ENCODE measurements around the gene CTU2. TPM values are rescaled to one million over a fixed set of nuclear protein-coding genes. Genes with fewer than 3 reads are reported as not detected.

The CTU2 gene
- total and polyA plus RNA-seq, 2 experiments from 2014 or later, result 5.9 to 19.5 TPM

DNA sequence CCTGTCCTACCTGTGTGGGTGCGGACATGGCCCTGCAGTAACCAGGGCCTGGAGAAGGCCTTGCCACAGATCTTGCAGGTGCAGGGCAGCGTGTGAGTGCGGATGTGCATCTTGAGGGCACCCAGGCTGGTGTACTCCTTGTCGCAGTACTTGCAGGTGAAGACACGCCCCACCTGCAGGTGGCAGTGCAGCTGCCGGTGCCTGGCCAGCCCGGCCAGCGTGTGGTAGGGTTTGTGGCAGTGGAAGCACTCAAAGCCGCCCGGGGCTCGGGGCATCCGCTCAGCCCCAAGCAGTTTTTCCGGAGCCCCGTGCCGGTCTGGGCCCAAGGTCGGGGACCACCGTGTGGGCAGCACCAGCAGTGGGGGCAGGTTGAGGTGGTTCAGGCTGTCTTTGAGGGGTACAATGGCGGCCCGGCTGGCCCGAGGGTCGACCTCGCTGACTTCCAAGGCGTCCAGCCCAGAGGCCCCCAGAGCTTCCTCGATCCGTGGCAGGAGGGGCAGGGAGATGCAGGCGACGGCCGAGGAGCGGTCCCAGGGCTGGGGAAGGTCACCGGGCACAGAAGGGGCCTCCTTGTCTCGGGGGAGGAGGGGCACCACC is 25.1 kb upstream of the CTU2 start:
- H2AFZ ChIP-seq, result no peak overlapping the region

DNA sequence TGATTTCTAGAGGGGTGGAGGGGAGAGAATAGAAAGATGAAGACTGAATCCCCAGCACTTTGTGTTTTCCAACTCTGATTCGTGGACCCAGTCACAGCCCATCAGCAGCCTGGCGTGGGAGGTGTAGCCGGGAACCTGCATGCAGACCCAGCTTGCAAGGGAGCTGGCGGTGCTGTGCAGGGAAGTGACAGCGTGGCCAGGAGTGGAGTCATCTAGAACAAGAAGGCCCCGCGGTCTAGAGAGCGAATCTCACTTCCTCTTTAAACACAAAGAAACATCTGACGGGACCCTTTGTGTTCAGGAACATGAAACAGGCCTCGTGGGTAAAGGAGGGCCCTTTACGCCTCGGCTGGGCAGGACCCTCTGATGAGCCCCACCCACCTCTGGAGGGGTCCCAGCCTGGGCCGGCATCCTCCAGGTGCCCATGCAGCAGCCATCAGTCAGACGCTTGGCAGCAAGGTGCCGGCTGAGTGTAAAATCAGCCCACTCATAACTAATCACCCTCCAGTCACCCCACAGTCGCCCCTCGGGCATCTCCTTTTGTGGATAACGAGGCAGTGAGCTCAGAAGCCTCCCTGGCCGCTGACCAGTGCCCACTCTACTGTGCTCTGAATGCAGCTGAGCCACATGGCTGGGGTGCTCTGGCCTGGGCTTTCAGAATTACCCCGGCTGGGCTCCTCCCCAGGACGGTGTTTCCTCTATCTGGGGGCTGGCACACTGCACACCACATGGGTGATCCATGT is 24.4 kb upstream of the CTU2 start:
- no peaks in the 10 kb centered on the region for H3K79me2 ChIP-seq
- no peak for DNase-seq (ENCODE audit: low spot score)
- H3K36me3 ChIP-seq (replicated peaks; ENCODE audit: insufficient read depth, low read depth), result no peaks in the 10 kb centered on the region
- no peak overlapping the region for H3K27ac ChIP-seq
- peaks cover 3% of the 10 kb centered on the region for H3K27me3 ChIP-seq
- no peaks in the 10 kb centered on the region for H4K20me1 ChIP-seq (ENCODE audit: insufficient read depth, poor library complexity, severe bottlenecking)
- no peaks in the 10 kb centered on the region for H3K9me2 ChIP-seq (replicated peaks; ENCODE audit: insufficient read depth)
- H3K4me3 ChIP-seq, result no peak overlapping the region
- TF ChIP-seq EZH2phosphoT487 (IDR thresholded peaks at IDR 0.05; ENCODE audit: low read depth, severe bottlenecking, unreplicated experiment), result no peak
- TF ChIP-seq EZH2 (IDR thresholded peaks at IDR 0.05; ENCODE audit: borderline replicate concordance), result no peak
- TF ChIP-seq, protein P1, sequence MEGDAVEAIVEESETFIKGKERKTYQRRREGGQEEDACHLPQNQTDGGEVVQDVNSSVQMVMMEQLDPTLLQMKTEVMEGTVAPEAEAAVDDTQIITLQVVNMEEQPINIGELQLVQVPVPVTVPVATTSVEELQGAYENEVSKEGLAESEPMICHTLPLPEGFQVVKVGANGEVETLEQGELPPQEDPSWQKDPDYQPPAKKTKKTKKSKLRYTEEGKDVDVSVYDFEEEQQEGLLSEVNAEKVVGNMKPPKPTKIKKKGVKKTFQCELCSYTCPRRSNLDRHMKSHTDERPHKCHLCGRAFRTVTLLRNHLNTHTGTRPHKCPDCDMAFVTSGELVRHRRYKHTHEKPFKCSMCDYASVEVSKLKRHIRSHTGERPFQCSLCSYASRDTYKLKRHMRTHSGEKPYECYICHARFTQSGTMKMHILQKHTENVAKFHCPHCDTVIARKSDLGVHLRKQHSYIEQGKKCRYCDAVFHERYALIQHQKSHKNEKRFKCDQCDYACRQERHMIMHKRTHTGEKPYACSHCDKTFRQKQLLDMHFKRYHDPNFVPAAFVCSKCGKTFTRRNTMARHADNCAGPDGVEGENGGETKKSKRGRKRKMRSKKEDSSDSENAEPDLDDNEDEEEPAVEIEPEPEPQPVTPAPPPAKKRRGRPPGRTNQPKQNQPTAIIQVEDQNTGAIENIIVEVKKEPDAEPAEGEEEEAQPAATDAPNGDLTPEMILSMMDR (IDR thresholded peaks at IDR 0.05; ENCODE audit: poor library complexity), result no peak
- H2AFZ ChIP-seq, result no peak overlapping the region
- H3K9me3 ChIP-seq (ENCODE audit: low read depth), result no peaks in the 10 kb centered on the region
- H3K4me1 ChIP-seq (ENCODE audit: insufficient read depth), result peaks cover 4% of the 10 kb centered on the region
- H3K4me2 ChIP-seq, result no peak overlapping the region
- WGBS (ENCODE audit: low lambda C conversion rate, missing lambda C conversion rate), result 80% methylated on average over 21 of the region's 21 CpGs

More for the DNA sequence above, 25.1 kb upstream of the CTU2 start:
- H3K4me3 ChIP-seq, result no peak overlapping the region
- no peak overlapping the region for H3K27ac ChIP-seq
- H3K9me3 ChIP-seq (ENCODE audit: low read depth), result no peaks in the 10 kb centered on the region
- no peaks in the 10 kb centered on the region for H3K36me3 ChIP-seq (replicated peaks; ENCODE audit: insufficient read depth, low read depth)
- no peak for DNase-seq (ENCODE audit: low spot score)
- H3K9me2 ChIP-seq (replicated peaks; ENCODE audit: insufficient read depth), result no peaks in the 10 kb centered on the region
- no peaks in the 10 kb centered on the region for H4K20me1 ChIP-seq (ENCODE audit: insufficient read depth, poor library complexity, severe bottlenecking)
- no peaks in the 10 kb centered on the region for H3K79me2 ChIP-seq
- no peak overlapping the region for H3K4me2 ChIP-seq
- TF ChIP-seq EZH2phosphoT487 (IDR thresholded peaks at IDR 0.05; ENCODE audit: low read depth, severe bottlenecking, unreplicated experiment), result no peak
- TF ChIP-seq, protein P1 (IDR thresholded peaks at IDR 0.05; ENCODE audit: poor library complexity), result peak; percentile 12
- H3K27me3 ChIP-seq, result peaks cover 3% of the 10 kb centered on the region
- WGBS (ENCODE audit: low lambda C conversion rate, missing lambda C conversion rate), result 76% methylated on average over 27 of the region's 31 CpGs
- no peaks in the 10 kb centered on the region for H3K4me1 ChIP-seq (ENCODE audit: insufficient read depth)

DNA sequence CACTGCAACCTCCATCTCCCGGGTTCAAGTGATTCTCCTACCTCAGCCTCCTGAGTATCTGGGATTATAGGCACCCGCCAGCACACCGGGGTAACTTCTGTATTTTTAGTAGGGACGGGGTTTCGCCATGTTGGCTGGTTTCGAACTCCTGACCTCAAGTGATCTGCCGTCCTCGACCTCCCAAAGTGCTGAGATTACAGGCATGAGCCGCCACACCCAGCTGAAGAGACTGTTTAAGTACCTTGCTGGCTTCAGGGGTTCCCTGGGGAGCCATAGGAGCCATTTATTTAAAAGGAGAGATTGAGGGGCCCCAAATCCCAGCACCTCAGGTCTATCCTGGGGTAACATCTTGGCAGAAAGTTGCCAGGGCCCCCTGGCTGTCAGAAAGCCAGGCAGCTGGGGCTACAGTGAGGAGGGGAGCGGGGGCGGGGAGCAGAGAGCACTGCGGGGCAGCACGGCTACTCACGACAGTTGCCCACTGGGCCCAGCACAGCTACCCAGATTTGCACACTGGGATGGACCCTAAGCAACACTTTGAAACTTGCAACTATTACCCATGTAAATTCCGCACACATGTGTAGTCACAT is 21.6 kb upstream of the CTU2 start:
- H3K4me3 ChIP-seq, result no peak overlapping the region
- 82% methylated on average over 15 of the region's 15 CpGs for WGBS (ENCODE audit: low lambda C conversion rate, missing lambda C conversion rate)

More for the DNA sequence above, 21.6 kb upstream of the CTU2 start:
- Histone ChIP-seq H3K4me1 (ENCODE audit: insufficient read depth) (peaks cover 20% of the 10 kb centered on the region), H2AFZ (no peak overlapping the region), H3K27ac (no peak overlapping the region), H3K36me3 (replicated peaks; ENCODE audit: insufficient read depth, low read depth) (no peaks in the 10 kb centered on the region), H3K27me3 (peaks cover 3% of the 10 kb centered on the region), H4K20me1 (ENCODE audit: insufficient read depth, poor library complexity, severe bottlenecking) (no peaks in the 10 kb centered on the region), H3K4me2 (peak overlapping the region; percentile 100), H3K9me3 (ENCODE audit: low read depth) (no peaks in the 10 kb centered on the region), H3K79me2 (no peaks in the 10 kb centered on the region), H3K9me2 (replicated peaks; ENCODE audit: insufficient read depth) (no peaks in the 10 kb centered on the region)
- TF ChIP-seq EZH2 (IDR thresholded peaks at IDR 0.05; ENCODE audit: borderline replicate concordance) (no peak), EZH2phosphoT487 (IDR thresholded peaks at IDR 0.05; ENCODE audit: low read depth, severe bottlenecking, unreplicated experiment) (no peak)
- TF ChIP-seq, protein P1 (IDR thresholded peaks at IDR 0.05; ENCODE audit: poor library complexity), result no peak
- DNase-seq (ENCODE audit: low spot score), result no peak

All from hepatocyte (in vitro differentiated cells).